Gastroesophageal sphincter (tissue), 4 donors: ENCODE measurements around the gene ABHD2. TPM values are rescaled to one million over a fixed set of nuclear protein-coding genes. Genes with fewer than 3 reads are reported as not detected.

Experiments
- ATAC-seq: fragments of 150-250 bp; one replicate; pipeline ENCODE4 v1.9.1; 2016; ENCODE audit warnings: mild to moderate bottlenecking, moderate library complexity
- H3K27ac ChIP-seq, 4 donors: fragments of 200-600 bp; sonication (generic) in 3 of 4; 1 replicate in 3 of 4; 2 replicates in 1 of 4; pipeline ENCODE4 v1.5.1; 2016 to 2019
- H3K27me3 ChIP-seq: fragments of 200-600 bp; sonication (generic); one replicate; pipeline ENCODE4 v1.5.1; 2019
- H3K36me3 ChIP-seq, 2 donors: fragments of 200-600 bp; sonication (generic); one replicate each; pipeline ENCODE4 v1.5.1; 2019; ENCODE audit warnings: control low read depth in 1 of 2
- H3K4me1 ChIP-seq, 3 donors: fragments of 200-600 bp; sonication (generic); 1 replicate in 2 of 3; 2 replicates in 1 of 3; pipeline ENCODE4 v1.5.1; 2016 to 2019; ENCODE audit warnings: control low read depth in 2 of 3
- H3K4me3 ChIP-seq, 2 donors: fragments of 200-600 bp; sonication (generic); one replicate each; pipeline ENCODE4 v1.5.1; 2019; ENCODE audit warnings: mild to moderate bottlenecking in 1 of 2, moderate library complexity in 1 of 2
- H3K9me3 ChIP-seq, 3 donors: fragments of 200-600 bp; sonication (generic); one replicate each; pipeline ENCODE4 v1.5.1; 2017 to 2019; ENCODE audit warnings: control low read depth in 2 of 3
- EP300 ChIP-seq: sonication (generic); formaldehyde crosslinking; IDR thresholded peaks from one replicate; pipeline ENCODE4 v1.6.1; 2017; ENCODE audit warnings: antibody characterized with exemption, mild to moderate bottlenecking
- POLR2A ChIP-seq, 2 donors: fragments of 450-650 bp; IDR thresholded peaks; one replicate each; pipeline ENCODE4 v1.6.1; 2017; ENCODE audit warnings: antibody characterized with exemption in 2 of 2, mild to moderate bottlenecking in 2 of 2, moderate library complexity in 1 of 2
- POLR2AphosphoS5 ChIP-seq: sonication (generic); formaldehyde crosslinking; IDR thresholded peaks from one replicate; pipeline ENCODE4 v1.6.1; 2017; ENCODE audit warnings: antibody characterized with exemption
- WGBS, 2 donors: methylation state at CpG; one replicate each; pipeline ENCODE4 v1.1.5; 2018; ENCODE audit warnings: low coverage in 1 of 2; 5-methylcytosine and 5-hydroxymethylcytosine counted together
- total RNA-seq, 4 donors: library from RNA; depleted of rRNA; stranded (reverse); fragments of >200 nt; gene quantifications; one replicate each; pipeline ENCODE4 v1.1.0, GENCODE V29; 2016
- TF ChIP-seq, protein P1 (sequence below), 4 experiments: fragments of 200-600 bp in 2 of 4; fragments of 450-650 bp in 2 of 4; sonication (generic) in 1 of 4; IDR thresholded peaks; one replicate each; pipeline ENCODE4 v1.5.1; 2017 to 2019; ENCODE audit warnings: antibody characterized with exemption in 4 of 4, mild to moderate bottlenecking in 2 of 4, moderate library complexity in 2 of 4

Gene ABHD2
- total RNA-seq, 4 donors from 2014 or later: 54.6 to 108 (median 75.9) TPM

DNA sequence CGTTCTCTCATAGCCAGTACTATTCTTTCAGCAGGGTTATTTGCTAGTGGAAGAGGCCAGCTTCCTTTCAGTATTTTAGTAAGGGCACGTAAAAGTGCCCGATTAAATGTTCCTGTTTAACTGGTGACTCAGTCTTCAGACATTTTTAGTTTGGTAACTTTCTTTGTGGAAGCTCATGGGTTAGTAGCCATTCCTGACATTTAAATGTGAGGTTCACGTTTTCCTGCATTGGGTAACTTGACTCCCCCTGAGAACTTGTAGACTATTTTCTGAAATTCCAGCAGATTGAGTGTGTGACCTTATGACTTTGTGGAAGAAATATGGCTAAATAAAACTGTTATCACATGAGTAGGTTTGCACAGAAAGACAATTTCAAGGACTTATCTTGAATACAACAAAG, 16.9 kb downstream of the ABHD2 start:
- peak; percentile 36 for ATAC-seq
- no peak overlapping the region for H3K4me3 ChIP-seq
- no peaks in the 10 kb centered on the region for H3K27me3 ChIP-seq
- H3K9me3 ChIP-seq: no peaks in the 10 kb centered on the region
- H3K4me1 ChIP-seq: peaks cover 17 to 89% (median 37%) of the 10 kb centered on the region in 3 donors
- peak; percentile 87 for TF ChIP-seq POLR2AphosphoS5
- TF ChIP-seq, protein P1, sequence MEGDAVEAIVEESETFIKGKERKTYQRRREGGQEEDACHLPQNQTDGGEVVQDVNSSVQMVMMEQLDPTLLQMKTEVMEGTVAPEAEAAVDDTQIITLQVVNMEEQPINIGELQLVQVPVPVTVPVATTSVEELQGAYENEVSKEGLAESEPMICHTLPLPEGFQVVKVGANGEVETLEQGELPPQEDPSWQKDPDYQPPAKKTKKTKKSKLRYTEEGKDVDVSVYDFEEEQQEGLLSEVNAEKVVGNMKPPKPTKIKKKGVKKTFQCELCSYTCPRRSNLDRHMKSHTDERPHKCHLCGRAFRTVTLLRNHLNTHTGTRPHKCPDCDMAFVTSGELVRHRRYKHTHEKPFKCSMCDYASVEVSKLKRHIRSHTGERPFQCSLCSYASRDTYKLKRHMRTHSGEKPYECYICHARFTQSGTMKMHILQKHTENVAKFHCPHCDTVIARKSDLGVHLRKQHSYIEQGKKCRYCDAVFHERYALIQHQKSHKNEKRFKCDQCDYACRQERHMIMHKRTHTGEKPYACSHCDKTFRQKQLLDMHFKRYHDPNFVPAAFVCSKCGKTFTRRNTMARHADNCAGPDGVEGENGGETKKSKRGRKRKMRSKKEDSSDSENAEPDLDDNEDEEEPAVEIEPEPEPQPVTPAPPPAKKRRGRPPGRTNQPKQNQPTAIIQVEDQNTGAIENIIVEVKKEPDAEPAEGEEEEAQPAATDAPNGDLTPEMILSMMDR (IDR thresholded peaks at IDR 0.05): no peak
- 24 to 36% methylated on average over 4 of the region's 4 CpGs for WGBS, 2 donors
- H3K27ac ChIP-seq: peak overlapping the region; percentile 68 to 98 (median 91)
- H3K36me3 ChIP-seq: peaks cover 0 to 12% of the 10 kb centered on the region in 2 donors

DNA sequence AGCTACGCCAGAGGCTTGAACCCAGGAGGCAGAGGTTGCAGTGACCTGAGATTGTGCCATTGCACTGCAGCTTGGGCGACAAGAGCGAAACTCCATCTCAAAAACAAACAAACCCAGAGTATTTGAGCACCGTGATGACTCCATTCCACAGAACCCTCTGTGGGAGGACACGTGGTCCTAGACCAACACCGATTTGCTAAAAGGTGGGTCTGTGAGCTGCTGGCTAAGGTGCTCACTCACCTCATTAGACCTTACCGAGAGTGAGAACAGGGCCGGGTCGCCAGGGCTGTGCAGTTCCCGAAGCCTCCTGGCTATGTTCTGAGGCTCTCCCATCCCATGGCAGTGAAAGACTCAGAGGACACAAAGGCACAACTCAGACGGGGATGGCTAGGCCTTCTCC, 17.9 kb downstream of the ABHD2 start:
- Histone ChIP-seq H3K9me3 (no peaks in the 10 kb centered on the region), H3K4me3 (no peak overlapping the region), H3K27me3 (no peaks in the 10 kb centered on the region), H3K36me3 (peaks cover 0 to 12% of the 10 kb centered on the region in 2 donors), H3K4me1 (peaks cover 16 to 79% (median 33%) of the 10 kb centered on the region in 3 donors), H3K27ac (peak overlapping the region in 3 of 4 donors; percentile 87 to 98 (median 95))
- TF ChIP-seq EP300 (no peak), POLR2A (IDR thresholded peaks at IDR 0.05) (no peak), POLR2AphosphoS5 (no peak)
- TF ChIP-seq, protein P1 (IDR thresholded peaks at IDR 0.05): no peak
- WGBS, 2 donors: 83 to 96% methylated on average over 3 to 5 of the region's 11 CpGs
- no peak for ATAC-seq

DNA sequence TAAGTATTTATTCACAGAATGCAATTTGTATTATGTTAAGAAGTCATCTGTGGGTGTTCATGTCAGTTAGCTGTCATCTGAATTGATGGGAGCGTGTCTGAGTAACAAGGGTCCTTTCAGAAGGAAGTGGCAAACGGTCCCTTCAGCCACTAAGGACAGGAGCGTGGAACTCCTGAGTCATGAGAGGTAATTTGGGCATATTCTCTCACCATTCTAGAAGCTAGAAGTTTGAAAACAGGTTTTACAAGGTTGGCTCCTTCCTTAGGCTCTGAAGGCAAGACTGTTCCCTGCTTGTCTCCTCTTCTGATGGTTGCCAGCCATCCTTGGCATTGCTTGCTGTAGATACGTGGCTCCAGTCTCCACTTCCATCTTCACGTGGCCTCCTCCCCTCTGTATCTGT, 19.7 kb downstream of the ABHD2 start:
- H3K36me3 ChIP-seq: peaks cover 0 to 12% of the 10 kb centered on the region in 2 donors
- ATAC-seq: no peak
- TF ChIP-seq POLR2A (IDR thresholded peaks at IDR 0.05): no peak
- TF ChIP-seq EP300: no peak
- TF ChIP-seq, protein P1 (IDR thresholded peaks at IDR 0.05): no peak
- TF ChIP-seq POLR2AphosphoS5: no peak
- 75 to 89% methylated on average over 4 to 5 of the region's 5 CpGs for WGBS, 2 donors
- H3K27ac ChIP-seq: peak overlapping the region in 3 of 4 donors; percentile 87 to 98 (median 95)
- H3K27me3 ChIP-seq: no peaks in the 10 kb centered on the region
- no peak overlapping the region for H3K4me3 ChIP-seq
- H3K9me3 ChIP-seq: no peaks in the 10 kb centered on the region
- H3K4me1 ChIP-seq: peaks cover 7 to 77% (median 29%) of the 10 kb centered on the region in 3 donors

DNA sequence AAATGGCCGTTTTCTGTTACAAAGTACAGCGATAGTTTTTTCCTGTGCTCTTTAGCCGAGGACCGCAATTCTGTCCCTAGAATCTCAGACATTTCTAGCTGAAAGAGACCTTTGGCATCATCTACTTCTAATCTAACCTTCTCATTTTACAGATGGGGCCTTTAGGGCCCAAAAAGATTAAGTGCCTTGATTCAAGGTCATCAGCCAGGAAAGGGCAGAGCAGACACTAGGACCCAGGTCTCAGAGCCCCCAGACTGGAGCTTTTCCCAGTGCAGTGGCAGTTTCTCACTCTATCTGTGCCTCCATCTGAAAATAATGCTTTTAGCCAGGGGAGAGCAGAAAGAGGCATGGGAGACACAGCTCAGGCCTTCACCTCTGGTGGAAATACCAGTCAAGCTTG, 20.6 kb downstream of the ABHD2 start:
- Histone ChIP-seq H3K9me3 (no peaks in the 10 kb centered on the region), H3K36me3 (peaks cover 0 to 12% of the 10 kb centered on the region in 2 donors), H3K27me3 (no peaks in the 10 kb centered on the region), H3K4me3 (no peak overlapping the region), H3K4me1 (peaks cover 11 to 77% (median 26%) of the 10 kb centered on the region in 3 donors), H3K27ac (peak overlapping the region; percentile 48 to 98 (median 68))
- TF ChIP-seq POLR2A (IDR thresholded peaks at IDR 0.05): no peak
- no peak for TF ChIP-seq EP300
- TF ChIP-seq, protein P1 (IDR thresholded peaks at IDR 0.05): no peak
- TF ChIP-seq POLR2AphosphoS5: no peak
- 90 to 100% methylated on average over 2 to 4 of the region's 4 CpGs for WGBS, 2 donors
- no peak for ATAC-seq

DNA sequence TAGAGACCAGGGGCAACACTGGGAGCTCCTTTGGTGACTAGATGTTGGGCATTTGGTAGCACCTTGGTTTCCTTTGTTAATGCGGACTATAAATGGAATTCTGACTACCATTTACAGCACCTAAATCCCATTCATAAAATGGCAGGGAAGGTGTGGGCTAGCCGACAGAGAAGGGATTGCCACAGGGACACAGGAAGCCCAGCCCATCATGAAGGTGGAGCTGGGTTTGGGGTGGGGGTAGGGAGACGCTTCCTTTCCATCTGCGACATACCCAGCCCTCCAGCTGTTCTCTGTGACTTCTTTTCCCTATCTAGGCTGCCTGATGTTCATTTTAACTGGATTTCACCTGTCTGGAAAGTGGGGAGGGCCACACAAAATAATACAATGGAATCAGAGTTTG, 21.0 kb downstream of the ABHD2 start:
- no peak for TF ChIP-seq POLR2A (IDR thresholded peaks at IDR 0.05)
- no peak for TF ChIP-seq EP300
- TF ChIP-seq POLR2AphosphoS5: no peak
- TF ChIP-seq, protein P1 (IDR thresholded peaks at IDR 0.05): no peak
- Histone ChIP-seq H3K36me3 (peaks cover 0 to 8% of the 10 kb centered on the region in 2 donors), H3K9me3 (no peaks in the 10 kb centered on the region), H3K4me1 (peaks cover 11 to 77% (median 26%) of the 10 kb centered on the region in 3 donors), H3K27ac (peak overlapping the region; percentile 48 to 98 (median 68)), H3K27me3 (no peaks in the 10 kb centered on the region), H3K4me3 (no peak overlapping the region)
- no peak for ATAC-seq
- WGBS, 2 donors: 68% methylated on average over 4 of the region's 4 CpGs; no CpG with 5 or more reads in 1 of the 2 donors
